GM23338 (cell line): ENCODE measurements around the gene TLE2. TPM values are rescaled to one million over a fixed set of nuclear protein-coding genes. Genes with fewer than 3 reads are reported as not detected.

Experiments used
- ATAC-seq: fragments of 200-7000 bp; cut with Tn5 transposase; 3 replicates; pipeline ENCODE4 v1.9.1; 2020
- DNase-seq: peaks from one replicate; pipeline ENCODE4 v3.0.0-alpha.2; 2015; ENCODE audit warnings: low spot score
- H2AFZ ChIP-seq: fragments of 200-600 bp; sonication (generic); 2 replicates; pipeline ENCODE4 v1.8.0; 2016; ENCODE audit warnings: antibody characterized with exemption, mild to moderate bottlenecking, moderate library complexity
- H3F3A ChIP-seq: fragments of 200-600 bp; sonication (generic); replicated peaks from 2 replicates; pipeline ENCODE4 v1.8.0; 2017; ENCODE audit warnings: antibody characterized with exemption, mixed run types, low read depth
- H3K27ac ChIP-seq: fragments of 200-600 bp; sonication (generic); 2 replicates; pipeline ENCODE4 v1.6.1; 2016; ENCODE audit warnings: low read depth
- H3K27me3 ChIP-seq: fragments of 200-600 bp; sonication (generic); 2 replicates; pipeline ENCODE4 v1.8.0; 2016; ENCODE audit warnings: mild to moderate bottlenecking, mixed run types, moderate library complexity; ENCODE audit not compliant: insufficient read depth
- H3K36me3 ChIP-seq: fragments of 200-600 bp; sonication (generic); 2 replicates; pipeline ENCODE4 v1.8.0; 2016; ENCODE audit warnings: mild to moderate bottlenecking; ENCODE audit not compliant: insufficient read depth
- H3K4me1 ChIP-seq: fragments of 200-600 bp; sonication (generic); 2 replicates; pipeline ENCODE4 v1.8.0; 2016; ENCODE audit warnings: mild to moderate bottlenecking, moderate library complexity; ENCODE audit not compliant: insufficient read depth
- H3K4me2 ChIP-seq: fragments of 200-600 bp; sonication (generic); 2 replicates; pipeline ENCODE4 v1.7.1; 2017; ENCODE audit warnings: mixed run types
- H3K4me3 ChIP-seq: fragments of 200-600 bp; sonication (generic); 2 replicates; pipeline ENCODE4 v1.6.1; 2016; ENCODE audit warnings: mixed run types
- H3K79me2 ChIP-seq: fragments of 200-600 bp; sonication (generic); replicated peaks from 2 replicates; pipeline ENCODE4 v1.8.0; 2017; ENCODE audit warnings: mild to moderate bottlenecking; ENCODE audit not compliant: insufficient read depth
- H3K9me2 ChIP-seq: fragments of 200-600 bp; sonication (generic); 2 replicates; pipeline ENCODE4 v1.8.0; 2017; ENCODE audit not compliant: insufficient read depth
- H4K20me1 ChIP-seq: fragments of 200-600 bp; sonication (generic); replicated peaks from 2 replicates; pipeline ENCODE4 v1.8.0; 2017; ENCODE audit warnings: mild to moderate bottlenecking; ENCODE audit not compliant: insufficient read depth
- H3K27ac Mint-ChIP-seq: 2 replicates; pipeline ENCODE4 v1.8.0; 2020; ENCODE audit warnings: inconsistent platforms, mild to moderate bottlenecking, moderate library complexity, mixed read lengths
- H3K27me3 Mint-ChIP-seq: 3 replicates; pipeline ENCODE4 v1.8.0; 2022; ENCODE audit warnings: low read depth, mild to moderate bottlenecking, moderate library complexity, mixed read lengths, inconsistent platforms; ENCODE audit not compliant: insufficient read depth, poor library complexity
- H3K36me3 Mint-ChIP-seq: 3 replicates; pipeline ENCODE4 v1.8.0; 2021; ENCODE audit warnings: low read depth, mild to moderate bottlenecking, inconsistent platforms, moderate library complexity, mixed read lengths
- H3K4me1 Mint-ChIP-seq: 3 replicates; pipeline ENCODE4 v1.8.0; 2020; ENCODE audit warnings: mild to moderate bottlenecking, inconsistent platforms, mixed read lengths
- H3K4me3 Mint-ChIP-seq: 3 replicates; pipeline ENCODE4 v1.8.0; 2021; ENCODE audit warnings: moderate library complexity, mild to moderate bottlenecking, inconsistent platforms, mixed read lengths
- H3K9me3 Mint-ChIP-seq: 3 replicates; pipeline ENCODE4 v1.8.0; 2020; ENCODE audit warnings: moderate library complexity, mild to moderate bottlenecking, inconsistent platforms, mixed read lengths
- CREB1 ChIP-seq: fragments of 250-450 bp; sonication (Bioruptor Pico); IDR thresholded peaks from 2 replicates; pipeline ENCODE4 v1.5.0; 2020; ENCODE audit warnings: low read depth, mild to moderate bottlenecking, moderate library complexity
- CTCF ChIP-seq, 2 experiments: fragments of 200-600 bp in 1 of 2; sonication (generic) in 1 of 2; conservative IDR thresholded peaks; 2 replicates each; pipeline versions ENCODE4 v1.5.1 to v1.6.1; 2016 to 2017; ENCODE audit warnings: antibody characterized with exemption in 2 of 2, low read depth in 2 of 2, mild to moderate bottlenecking in 2 of 2, moderate library complexity in 1 of 2
- ETS1 ChIP-seq: IDR thresholded peaks from 2 replicates; pipeline ENCODE4 v1.6.1; 2016; ENCODE audit warnings: antibody characterized with exemption
- EZH2 ChIP-seq: fragments of 200-600 bp; sonication (generic); IDR thresholded peaks from one replicate; pipeline ENCODE4 v1.8.0; 2017; ENCODE audit warnings: antibody characterized with exemption, mild to moderate bottlenecking, low read depth; ENCODE audit not compliant: unreplicated experiment
- EZH2phosphoT487 ChIP-seq: fragments of 200-600 bp; sonication (generic); IDR thresholded peaks from one replicate; pipeline ENCODE4 v1.8.1; 2018; ENCODE audit warnings: antibody characterized with exemption; ENCODE audit not compliant: unreplicated experiment
- JUNB ChIP-seq: IDR thresholded peaks from one replicate; pipeline ENCODE4 v1.6.1; 2016; ENCODE audit warnings: antibody characterized with exemption; ENCODE audit not compliant: unreplicated experiment
- NANOG ChIP-seq: IDR thresholded peaks from 2 replicates; pipeline ENCODE4 v1.6.1; 2016; ENCODE audit warnings: antibody characterized with exemption, borderline replicate concordance
- POLR2AphosphoS5 ChIP-seq: IDR thresholded peaks from 2 replicates; pipeline ENCODE4 v1.6.1; 2016; ENCODE audit warnings: antibody characterized with exemption, low read depth
- REST ChIP-seq: IDR thresholded peaks from one replicate; pipeline ENCODE4 v1.6.1; 2018; ENCODE audit warnings: antibody characterized with exemption; ENCODE audit not compliant: unreplicated experiment
- STAT1 ChIP-seq: IDR thresholded peaks from one replicate; pipeline ENCODE4 v1.6.1; 2016; ENCODE audit warnings: antibody characterized with exemption; ENCODE audit not compliant: unreplicated experiment
- ZNF114 ChIP-seq: fragments of 250-450 bp; sonication (Bioruptor Pico); IDR thresholded peaks from 2 replicates; pipeline ENCODE4 v1.5.0; 2020; ENCODE audit warnings: mild to moderate bottlenecking, moderate library complexity
- ZNF331 ChIP-seq: fragments of 250-450 bp; sonication (Bioruptor Pico); IDR thresholded peaks from 2 replicates; pipeline ENCODE4 v1.5.0; 2020; ENCODE audit warnings: low read depth, mild to moderate bottlenecking, moderate library complexity
- ZNF462 ChIP-seq: fragments of 250-450 bp; sonication (Bioruptor Pico); IDR thresholded peaks from 2 replicates; pipeline ENCODE4 v1.5.0; 2020; ENCODE audit warnings: mild to moderate bottlenecking, moderate library complexity
- polyA plus RNA-seq: library from polyadenylated mRNA; unstranded; fragments of >200 nt; fragmentation: Nextera tagmentation; extraction: Ambion mirVana; gene quantifications from 2 replicates; pipeline ENCODE4 v1.2.1, GENCODE V29; 2016
- total RNA-seq: library from RNA; depleted of rRNA; stranded (reverse); fragments of >200 nt; shearing (Covaris generic); gene quantifications from 2 replicates; pipeline ENCODE4 v1.2.3, GENCODE V29; 2014

Gene TLE2
- total and polyA plus RNA-seq, 2 experiments from 2014 or later = 5.2 to 22.8 TPM

GRCh38 chr19:3027292-3027691 lies 1.8 kb downstream of the TLE2 start:
- Histone ChIP-seq H2AFZ (no peak overlapping the region), H3K4me3 (no peak overlapping the region), H3K36me3 (no peaks in the 10 kb centered on the region), H3K4me1 (peaks cover 15% of the 10 kb centered on the region; the same call in 1 of the 2 replicates), H3K27me3 (peaks cover 79% of the 10 kb centered on the region), H4K20me1 (no peaks in the 10 kb centered on the region), H3K4me2 (no peak overlapping the region), H3K9me2 (no peaks in the 10 kb centered on the region), H3F3A (no peaks in the 10 kb centered on the region), H3K79me2 (no peaks in the 10 kb centered on the region), H3K27ac (no peak overlapping the region)
- Mint-ChIP-seq H3K36me3 (0 out of 3 replicates have a peak, but pooled peaks cover 2% of the 10 kb centered on the region), H3K9me3 (no peaks in the 10 kb centered on the region), H3K27me3 (peaks cover 55% of the 10 kb centered on the region), H3K4me3 (no peak overlapping the region), H3K4me1 (peaks cover 19% of the 10 kb centered on the region), H3K27ac (no peak overlapping the region)
- DNase-seq = no peak
- ATAC-seq = no peak
- TF ChIP-seq CTCF (conservative IDR thresholded peaks at IDR 0.05; ENCODE audit: low read depth in 2 of 2) = no peak
- TF ChIP-seq ZNF462 (CRISPR knock-in tag) = no peak
- TF ChIP-seq EZH2 = no peak
- TF ChIP-seq POLR2AphosphoS5 = no peak
- no peak for TF ChIP-seq ZNF331 (CRISPR knock-in tag)
- TF ChIP-seq JUNB = no peak
- no peak for TF ChIP-seq NANOG
- TF ChIP-seq EZH2phosphoT487 = no peak
- no peak for TF ChIP-seq STAT1
- no peak for TF ChIP-seq CREB1 (CRISPR knock-in tag)
- TF ChIP-seq REST = no peak
- TF ChIP-seq ETS1 = no peak
- no peak for TF ChIP-seq ZNF114 (CRISPR knock-in tag)
